ENCODE measurements around the gene CD44. TPM values are rescaled to one million over a fixed set of nuclear protein-coding genes. Genes with fewer than 3 reads are reported as not detected.

CD44 gene
- total RNA-seq, 1 experiment from 2014 or later = 0.86 TPM

GRCh38 chr11:35183326-35183925 is 44.5 kb downstream of the CD44 start:
- Histone ChIP-seq H3K27ac (ENCODE audit: low read length) (no peak overlapping the region), H3K4me3 (ENCODE audit: low read length) (no peak overlapping the region), H3K79me2 (ENCODE audit: low read length) (no peaks in the 10 kb centered on the region), H3K9ac (ENCODE audit: low read length) (no peak overlapping the region), H3K36me3 (ENCODE audit: insufficient read depth, low read length) (no peaks in the 10 kb centered on the region), H4K20me1 (ENCODE audit: insufficient read depth, low read depth, low read length) (no peaks in the 10 kb centered on the region), H3K4me2 (ENCODE audit: low read depth, low read length, poor library complexity, severe bottlenecking) (no peak overlapping the region), H3K9me3 (ENCODE audit: low read length) (no peaks in the 10 kb centered on the region), H3K4me1 (ENCODE audit: low read length) (no peaks in the 10 kb centered on the region), H3K9me2 (replicated peaks; ENCODE audit: insufficient read depth, low read length) (no peaks in the 10 kb centered on the region), H2AFZ (ENCODE audit: low read length) (no peak overlapping the region), H3K27me3 (ENCODE audit: low read length) (no peaks in the 10 kb centered on the region)
- no peak for DNase-seq

GRCh38 chr11:35185696-35186095 is 46.7 kb downstream of the CD44 start:
- Histone ChIP-seq H3K9ac (ENCODE audit: low read length) (no peak overlapping the region), H3K27ac (ENCODE audit: low read length) (no peak overlapping the region), H3K4me2 (ENCODE audit: low read depth, low read length, poor library complexity, severe bottlenecking) (no peak overlapping the region), H3K79me2 (ENCODE audit: low read length) (no peaks in the 10 kb centered on the region), H4K20me1 (ENCODE audit: insufficient read depth, low read depth, low read length) (no peaks in the 10 kb centered on the region), H3K4me1 (ENCODE audit: low read length) (no peaks in the 10 kb centered on the region), H3K27me3 (ENCODE audit: low read length) (no peaks in the 10 kb centered on the region), H2AFZ (ENCODE audit: low read length) (no peak overlapping the region), H3K36me3 (ENCODE audit: insufficient read depth, low read length) (no peaks in the 10 kb centered on the region), H3K9me2 (replicated peaks; ENCODE audit: insufficient read depth, low read length) (no peaks in the 10 kb centered on the region), H3K4me3 (ENCODE audit: low read length) (no peak overlapping the region), H3K9me3 (ENCODE audit: low read length) (no peaks in the 10 kb centered on the region)
- DNase-seq = no peak

GRCh38 chr11:35187996-35188395 is 49.0 kb downstream of the CD44 start:
- Histone ChIP-seq H3K36me3 (ENCODE audit: insufficient read depth, low read length) (no peaks in the 10 kb centered on the region), H3K27me3 (ENCODE audit: low read length) (no peaks in the 10 kb centered on the region), H3K4me3 (ENCODE audit: low read length) (no peak overlapping the region), H3K9me2 (replicated peaks; ENCODE audit: insufficient read depth, low read length) (no peaks in the 10 kb centered on the region), H3K27ac (ENCODE audit: low read length) (no peak overlapping the region), H3K4me2 (ENCODE audit: low read depth, low read length, poor library complexity, severe bottlenecking) (no peak overlapping the region), H3K4me1 (ENCODE audit: low read length) (no peaks in the 10 kb centered on the region), H2AFZ (ENCODE audit: low read length) (no peak overlapping the region), H3K79me2 (ENCODE audit: low read length) (no peaks in the 10 kb centered on the region), H4K20me1 (ENCODE audit: insufficient read depth, low read depth, low read length) (no peaks in the 10 kb centered on the region), H3K9ac (ENCODE audit: low read length) (no peak overlapping the region), H3K9me3 (ENCODE audit: low read length) (no peaks in the 10 kb centered on the region)
- DNase-seq = no peak

- no peak overlapping the region for H3K27ac ChIP-seq (ENCODE audit: low read length)
Observed at GRCh38 chr11:35190804-35191348, 51.9 kb downstream of the CD44 start.

GRCh38 chr11:35192347-35192746 is 53.4 kb downstream of the CD44 start:
- Histone ChIP-seq H4K20me1 (ENCODE audit: insufficient read depth, low read depth, low read length) (no peaks in the 10 kb centered on the region), H3K27ac (ENCODE audit: low read length) (no peak overlapping the region), H3K79me2 (ENCODE audit: low read length) (no peaks in the 10 kb centered on the region)

More at GRCh38 chr11:35190804-35191348, 51.9 kb downstream of the CD44 start:
- no peaks in the 10 kb centered on the region for H3K9me2 ChIP-seq (replicated peaks; ENCODE audit: insufficient read depth, low read length)
- H2AFZ ChIP-seq (ENCODE audit: low read length) = no peak overlapping the region
- DNase-seq = no peak
- no peaks in the 10 kb centered on the region for H3K27me3 ChIP-seq (ENCODE audit: low read length)
- H3K36me3 ChIP-seq (ENCODE audit: insufficient read depth, low read length) = no peaks in the 10 kb centered on the region
- H3K9me3 ChIP-seq (ENCODE audit: low read length) = no peaks in the 10 kb centered on the region
- no peaks in the 10 kb centered on the region for H3K79me2 ChIP-seq (ENCODE audit: low read length)
- no peak overlapping the region for H3K4me2 ChIP-seq (ENCODE audit: low read depth, low read length, poor library complexity, severe bottlenecking)
- no peak overlapping the region for H3K9ac ChIP-seq (ENCODE audit: low read length)
- H3K4me1 ChIP-seq (ENCODE audit: low read length) = no peaks in the 10 kb centered on the region
- no peak overlapping the region for H3K4me3 ChIP-seq (ENCODE audit: low read length)
- no peaks in the 10 kb centered on the region for H4K20me1 ChIP-seq (ENCODE audit: insufficient read depth, low read depth, low read length)

GRCh38 chr11:35193767-35194166 is 54.8 kb downstream of the CD44 start:
- H3K27me3 ChIP-seq (ENCODE audit: low read length) = no peaks in the 10 kb centered on the region
- no peaks in the 10 kb centered on the region for H3K9me3 ChIP-seq (ENCODE audit: low read length)
- no peaks in the 10 kb centered on the region for H3K79me2 ChIP-seq (ENCODE audit: low read length)
- H3K4me3 ChIP-seq (ENCODE audit: low read length) = no peak overlapping the region
- no peak for DNase-seq
- no peaks in the 10 kb centered on the region for H4K20me1 ChIP-seq (ENCODE audit: insufficient read depth, low read depth, low read length)
- no peak overlapping the region for H3K27ac ChIP-seq (ENCODE audit: low read length)
- H2AFZ ChIP-seq (ENCODE audit: low read length) = no peak overlapping the region
- no peaks in the 10 kb centered on the region for H3K4me1 ChIP-seq (ENCODE audit: low read length)
- no peak overlapping the region for H3K4me2 ChIP-seq (ENCODE audit: low read depth, low read length, poor library complexity, severe bottlenecking)
- no peaks in the 10 kb centered on the region for H3K9me2 ChIP-seq (replicated peaks; ENCODE audit: insufficient read depth, low read length)
- H3K36me3 ChIP-seq (ENCODE audit: insufficient read depth, low read length) = no peaks in the 10 kb centered on the region
- H3K9ac ChIP-seq (ENCODE audit: low read length) = no peak overlapping the region

More at GRCh38 chr11:35192347-35192746, 53.4 kb downstream of the CD44 start:
- no peak for DNase-seq
- H3K9me2 ChIP-seq (replicated peaks; ENCODE audit: insufficient read depth, low read length) = no peaks in the 10 kb centered on the region
- no peaks in the 10 kb centered on the region for H3K36me3 ChIP-seq (ENCODE audit: insufficient read depth, low read length)
- no peaks in the 10 kb centered on the region for H3K27me3 ChIP-seq (ENCODE audit: low read length)
- no peaks in the 10 kb centered on the region for H3K4me1 ChIP-seq (ENCODE audit: low read length)
- no peak overlapping the region for H3K4me2 ChIP-seq (ENCODE audit: low read depth, low read length, poor library complexity, severe bottlenecking)
- H3K4me3 ChIP-seq (ENCODE audit: low read length) = no peak overlapping the region
- no peak overlapping the region for H2AFZ ChIP-seq (ENCODE audit: low read length)
- no peaks in the 10 kb centered on the region for H3K9me3 ChIP-seq (ENCODE audit: low read length)
- no peak overlapping the region for H3K9ac ChIP-seq (ENCODE audit: low read length)

- H3K9me3 ChIP-seq (ENCODE audit: low read length) = no peaks in the 10 kb centered on the region
- no peak overlapping the region for H3K9ac ChIP-seq (ENCODE audit: low read length)
- no peak for DNase-seq
- no peaks in the 10 kb centered on the region for H3K4me1 ChIP-seq (ENCODE audit: low read length)
- no peak overlapping the region for H2AFZ ChIP-seq (ENCODE audit: low read length)
- no peak overlapping the region for H3K4me2 ChIP-seq (ENCODE audit: low read depth, low read length, poor library complexity, severe bottlenecking)
- H4K20me1 ChIP-seq (ENCODE audit: insufficient read depth, low read depth, low read length) = no peaks in the 10 kb centered on the region
- H3K36me3 ChIP-seq (ENCODE audit: insufficient read depth, low read length) = no peaks in the 10 kb centered on the region
- no peaks in the 10 kb centered on the region for H3K9me2 ChIP-seq (replicated peaks; ENCODE audit: insufficient read depth, low read length)
- H3K27ac ChIP-seq (ENCODE audit: low read length) = no peak overlapping the region
- H3K79me2 ChIP-seq (ENCODE audit: low read length) = no peaks in the 10 kb centered on the region
- H3K27me3 ChIP-seq (ENCODE audit: low read length) = no peaks in the 10 kb centered on the region
- H3K4me3 ChIP-seq (ENCODE audit: low read length) = no peak overlapping the region
Observed at GRCh38 chr11:35197292-35197691, 58.3 kb downstream of the CD44 start.

GRCh38 chr11:35200811-35201341 is 61.9 kb downstream of the CD44 start:
- Histone ChIP-seq H3K79me2 (ENCODE audit: low read length) (no peaks in the 10 kb centered on the region), H3K9me2 (replicated peaks; ENCODE audit: insufficient read depth, low read length) (no peaks in the 10 kb centered on the region), H2AFZ (ENCODE audit: low read length) (no peak overlapping the region), H4K20me1 (ENCODE audit: insufficient read depth, low read depth, low read length) (no peaks in the 10 kb centered on the region), H3K27ac (ENCODE audit: low read length) (no peak overlapping the region), H3K4me3 (ENCODE audit: low read length) (no peak overlapping the region), H3K4me1 (ENCODE audit: low read length) (no peaks in the 10 kb centered on the region), H3K4me2 (ENCODE audit: low read depth, low read length, poor library complexity, severe bottlenecking) (no peak overlapping the region), H3K9me3 (ENCODE audit: low read length) (no peaks in the 10 kb centered on the region), H3K9ac (ENCODE audit: low read length) (no peak overlapping the region), H3K27me3 (ENCODE audit: low read length) (no peaks in the 10 kb centered on the region), H3K36me3 (ENCODE audit: insufficient read depth, low read length) (no peaks in the 10 kb centered on the region)
- no peak for DNase-seq
